ENCODE measurements around the gene ZGLP1.

ZGLP1 gene

DNA sequence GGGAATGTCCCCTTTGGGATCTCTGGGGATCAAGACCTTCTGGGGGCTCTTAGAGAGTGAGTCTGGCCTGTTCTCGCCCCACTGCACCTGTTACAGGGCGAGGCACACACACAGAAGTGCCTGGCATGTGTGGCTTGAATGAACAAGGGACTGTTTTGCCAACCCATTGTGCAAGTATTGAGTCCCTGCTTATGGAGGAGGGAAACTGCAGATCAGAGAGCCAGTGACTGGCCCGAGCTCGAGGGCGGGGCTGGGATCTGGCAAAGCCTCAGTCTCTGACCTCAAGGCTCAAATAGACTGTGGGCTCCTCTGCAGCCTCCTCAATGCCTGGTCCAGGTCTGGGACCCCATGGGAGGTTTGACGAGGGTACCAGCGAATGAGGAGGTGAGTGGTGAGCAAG lies 18.2 kb upstream of the ZGLP1 start:
- no peak for DNase-seq (ENCODE audit: low read depth, low spot score)

DNA sequence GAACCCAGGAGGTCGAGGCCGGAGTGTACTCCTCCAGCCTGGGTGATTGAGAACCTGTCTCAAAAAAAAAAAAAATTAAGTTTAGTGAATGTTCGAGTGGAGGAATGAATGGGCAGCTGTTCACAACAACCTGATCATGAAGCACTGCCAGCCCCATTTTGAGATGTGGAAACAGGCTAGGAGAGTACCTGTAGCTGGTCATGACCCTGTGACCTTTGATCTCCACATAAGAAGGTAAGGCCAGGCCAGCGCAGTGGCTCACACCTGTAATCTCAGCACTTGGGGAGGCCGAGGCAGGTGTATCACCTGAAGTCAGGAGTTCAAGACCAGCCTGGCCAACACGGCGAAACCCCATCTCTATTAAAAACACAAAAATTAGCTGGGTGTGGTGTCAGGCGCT lies 16.1 kb upstream of the ZGLP1 start:
- no peak for DNase-seq (ENCODE audit: low read depth, low spot score)

DNA sequence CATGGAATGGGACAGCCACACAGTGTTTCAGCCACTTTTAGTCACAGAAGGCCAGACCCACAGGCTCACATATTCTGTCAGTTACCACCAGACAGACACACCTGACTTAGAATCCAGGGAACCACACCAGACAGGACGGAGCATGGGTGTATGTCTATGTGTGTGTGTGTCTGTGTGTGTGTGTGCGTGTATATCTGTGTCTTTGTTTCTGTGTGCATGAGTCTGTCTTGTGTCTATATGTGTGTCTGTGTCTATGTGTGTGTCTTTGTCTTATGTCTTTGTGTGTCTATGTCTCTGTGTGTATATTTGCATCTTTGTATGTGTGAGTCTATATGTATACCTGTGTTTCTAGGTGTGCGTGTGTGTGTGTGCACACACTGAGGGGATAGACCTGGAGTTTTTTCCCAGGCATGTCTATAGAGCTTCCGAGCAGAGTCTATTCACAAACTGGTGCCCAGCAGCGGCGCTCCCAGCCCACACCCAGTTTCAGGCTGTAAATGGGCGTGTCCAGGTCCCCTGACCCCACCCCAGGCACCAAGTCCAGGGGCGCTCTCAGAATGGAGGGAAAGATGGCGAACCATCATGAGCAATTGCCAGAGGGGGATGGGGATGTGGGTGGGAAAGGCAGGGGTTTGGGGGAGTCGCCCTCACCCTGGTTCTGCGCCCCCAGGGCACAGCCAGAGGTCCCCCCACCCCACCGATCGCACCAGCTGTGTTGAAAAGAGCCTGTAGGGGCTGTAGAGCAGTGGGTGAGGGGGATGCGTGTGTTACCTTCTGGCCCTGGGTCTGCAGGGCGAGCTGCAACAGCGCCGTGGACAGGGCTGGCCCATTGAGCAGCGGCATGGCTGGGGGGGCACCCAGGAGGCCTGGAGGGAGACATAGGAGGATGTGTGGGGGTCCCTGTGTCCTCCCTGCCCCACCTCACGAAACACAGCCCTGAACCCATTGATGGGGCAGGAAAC lies 12.5 kb upstream of the ZGLP1 start:
- DNase-seq (ENCODE audit: low read depth, low spot score), result no peak

DNA sequence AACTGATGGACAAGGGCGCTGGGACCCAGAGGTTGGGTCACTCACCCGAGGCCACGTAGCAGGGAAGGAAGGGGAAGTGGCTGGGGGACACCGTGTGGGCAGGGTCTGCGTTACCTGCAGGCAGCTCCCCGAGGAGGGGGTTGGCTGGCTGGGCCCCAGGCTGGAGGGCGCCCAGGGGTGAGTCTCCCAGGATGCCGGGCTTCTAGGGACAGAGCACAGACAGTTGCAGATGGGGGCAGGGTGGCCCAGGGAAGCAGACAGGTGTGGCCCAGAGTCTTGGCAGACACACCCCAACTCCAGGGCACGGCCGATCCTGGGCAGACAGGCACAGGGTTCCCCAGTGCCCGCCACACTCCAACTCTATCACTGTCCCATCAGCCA lies 11.8 kb upstream of the ZGLP1 start:
- no peak for DNase-seq (ENCODE audit: low read depth, low spot score)

DNA sequence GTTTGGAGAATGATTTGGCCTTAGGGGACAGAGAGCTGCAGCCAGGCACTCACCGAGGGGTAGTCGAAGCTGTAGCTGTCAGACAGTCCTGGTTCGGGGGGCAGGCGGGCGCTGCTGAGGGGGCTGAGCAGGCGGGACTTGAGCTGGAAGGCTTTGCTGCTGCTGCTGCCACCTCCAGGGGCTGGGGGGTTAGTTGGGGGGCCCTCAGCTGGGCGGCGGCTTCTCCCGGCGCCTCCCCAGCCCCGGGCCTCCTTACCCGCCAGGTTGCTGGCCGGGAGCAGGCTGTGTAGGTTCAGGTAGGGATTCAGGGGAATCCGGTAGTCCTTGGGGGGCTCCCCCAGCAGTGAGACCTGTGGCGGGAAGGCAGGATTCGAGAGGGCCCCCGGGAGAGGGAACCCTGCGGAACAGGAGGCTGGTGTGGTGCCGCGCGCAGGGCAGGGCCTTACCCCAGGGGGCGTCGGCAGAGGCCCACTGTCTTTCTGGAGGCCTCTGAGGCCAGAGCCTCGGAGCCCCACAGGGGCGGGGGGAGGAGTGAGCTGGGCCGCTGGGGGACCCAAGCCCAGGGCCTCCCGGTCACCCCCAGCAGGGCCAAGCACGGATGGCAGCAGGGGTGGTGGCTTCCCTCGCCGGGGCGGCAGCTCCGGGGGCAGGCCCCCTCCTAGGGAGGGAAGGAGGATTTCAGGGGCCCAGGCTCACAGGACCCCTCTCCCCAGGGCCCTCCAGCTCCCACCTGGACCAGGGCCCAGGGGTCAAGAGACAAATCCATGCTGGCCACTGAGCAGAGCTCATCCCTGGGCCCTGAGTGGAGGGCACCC lies 11.2 kb upstream of the ZGLP1 start:
- no peak for DNase-seq (ENCODE audit: low read depth, low spot score)

DNA sequence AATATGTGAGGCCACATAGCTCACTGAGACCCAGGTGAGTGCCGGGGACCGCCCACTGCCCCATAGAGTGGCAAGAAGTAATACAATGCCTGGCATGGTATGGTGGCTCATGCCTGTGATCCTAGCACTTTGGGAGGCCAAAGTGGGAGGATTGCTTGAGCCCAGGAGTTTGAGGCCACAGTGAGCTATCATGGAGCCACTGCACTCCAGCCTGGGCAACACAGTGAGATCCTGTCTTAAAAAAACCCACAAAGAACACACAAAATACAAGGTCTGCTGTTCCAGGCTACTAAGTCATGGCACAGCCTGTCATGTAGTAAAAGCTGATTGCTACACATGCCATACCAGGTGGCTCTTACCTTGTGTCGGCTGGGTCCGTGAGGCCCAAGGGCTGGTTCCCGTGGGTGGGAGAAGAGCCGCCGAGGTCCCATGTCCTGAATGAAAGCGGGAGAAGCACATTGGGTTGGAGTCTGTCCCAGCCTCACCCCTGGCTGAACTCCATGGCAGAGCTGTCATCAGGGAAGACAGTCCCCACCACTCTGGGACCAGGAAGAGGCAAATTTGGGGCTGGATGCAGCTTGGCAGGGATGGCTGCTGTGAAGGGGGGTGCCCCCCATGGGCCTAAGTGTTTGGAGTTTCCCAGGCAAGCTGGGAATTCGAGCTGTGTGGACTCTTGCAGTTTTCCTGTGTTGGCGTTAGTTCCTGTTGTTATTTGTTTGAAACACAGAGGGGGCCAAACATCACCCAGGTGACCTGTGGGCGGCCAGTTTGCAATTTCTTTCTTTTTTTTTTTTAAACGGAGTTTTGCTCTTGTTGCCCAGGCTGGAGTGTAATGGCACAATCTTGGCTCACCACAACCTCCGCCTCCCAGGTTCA lies 9.4 kb upstream of the ZGLP1 start:
- DNase-seq (ENCODE audit: low read depth, low spot score), result no peak

DNA sequence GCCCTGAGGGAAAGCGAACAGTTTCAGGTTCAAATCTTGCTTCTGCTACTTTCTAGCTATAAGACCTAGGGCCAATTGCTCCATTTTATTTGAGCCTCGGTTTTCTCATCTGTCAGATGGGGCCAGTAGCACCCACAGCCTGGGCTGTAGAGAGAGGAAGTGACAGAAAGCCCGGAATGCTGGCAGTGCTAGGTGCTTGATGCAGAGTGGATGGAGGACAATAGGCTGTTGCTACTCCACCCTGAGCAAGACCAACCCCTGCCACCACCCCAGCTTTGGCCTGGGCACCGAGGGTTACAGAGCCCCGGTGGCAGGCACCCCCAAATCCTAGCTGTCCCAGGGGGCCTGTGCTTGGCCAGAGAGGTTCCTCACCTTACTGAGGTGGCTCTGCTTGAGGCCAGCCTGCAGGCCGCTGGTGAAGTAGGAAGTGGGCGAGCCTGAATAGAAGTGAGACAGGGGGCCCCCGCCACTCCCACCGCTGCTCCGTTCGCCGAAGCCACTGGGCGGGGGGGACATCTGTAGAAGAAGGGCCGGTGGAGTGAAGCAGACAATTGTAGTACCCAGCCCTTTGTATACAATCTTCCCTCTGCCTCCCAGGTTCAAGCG lies 8.3 kb upstream of the ZGLP1 start:
- no peak for DNase-seq (ENCODE audit: low read depth, low spot score)

DNA sequence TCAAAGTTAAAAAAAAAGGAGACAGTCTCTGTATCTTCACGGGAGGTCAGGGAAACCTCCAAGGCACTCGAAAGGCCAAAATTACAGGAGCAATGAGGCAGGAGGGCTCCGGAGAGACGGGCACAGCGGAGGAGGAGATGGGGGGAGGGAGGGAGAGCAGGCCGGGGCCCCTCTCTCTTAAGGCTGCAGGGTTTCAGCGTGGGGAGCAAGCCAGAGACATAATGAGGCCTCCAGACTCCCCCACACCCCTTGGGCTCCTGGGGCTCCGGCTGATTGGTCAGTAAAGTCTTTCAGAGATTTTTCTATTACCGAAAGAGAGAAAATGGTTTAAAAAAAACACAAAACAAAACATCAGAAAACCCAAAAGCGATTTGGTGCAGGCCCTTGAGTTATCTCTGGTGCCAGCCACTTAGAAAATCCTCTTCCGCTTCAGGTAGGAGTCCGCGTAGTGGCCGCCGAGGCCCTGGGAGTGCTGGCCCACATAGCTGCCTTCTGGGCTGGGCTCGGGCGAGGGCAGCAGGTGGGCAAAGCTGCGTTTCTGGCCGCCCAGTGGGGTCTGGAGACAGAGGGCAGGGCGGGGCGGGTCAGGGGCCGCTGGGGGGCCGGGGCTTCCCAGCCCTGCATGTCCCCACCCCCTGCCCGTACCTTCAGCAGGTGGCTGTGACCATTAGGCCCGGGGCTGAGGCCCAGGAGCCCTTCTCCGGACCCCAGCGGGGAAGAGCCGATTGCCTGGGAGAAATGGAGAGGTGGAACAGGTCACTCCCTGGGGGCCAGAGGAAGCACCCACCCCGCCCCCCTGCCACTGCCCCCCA lies 7.6 kb upstream of the ZGLP1 start:
- no peak for DNase-seq (ENCODE audit: low read depth, low spot score)

DNA sequence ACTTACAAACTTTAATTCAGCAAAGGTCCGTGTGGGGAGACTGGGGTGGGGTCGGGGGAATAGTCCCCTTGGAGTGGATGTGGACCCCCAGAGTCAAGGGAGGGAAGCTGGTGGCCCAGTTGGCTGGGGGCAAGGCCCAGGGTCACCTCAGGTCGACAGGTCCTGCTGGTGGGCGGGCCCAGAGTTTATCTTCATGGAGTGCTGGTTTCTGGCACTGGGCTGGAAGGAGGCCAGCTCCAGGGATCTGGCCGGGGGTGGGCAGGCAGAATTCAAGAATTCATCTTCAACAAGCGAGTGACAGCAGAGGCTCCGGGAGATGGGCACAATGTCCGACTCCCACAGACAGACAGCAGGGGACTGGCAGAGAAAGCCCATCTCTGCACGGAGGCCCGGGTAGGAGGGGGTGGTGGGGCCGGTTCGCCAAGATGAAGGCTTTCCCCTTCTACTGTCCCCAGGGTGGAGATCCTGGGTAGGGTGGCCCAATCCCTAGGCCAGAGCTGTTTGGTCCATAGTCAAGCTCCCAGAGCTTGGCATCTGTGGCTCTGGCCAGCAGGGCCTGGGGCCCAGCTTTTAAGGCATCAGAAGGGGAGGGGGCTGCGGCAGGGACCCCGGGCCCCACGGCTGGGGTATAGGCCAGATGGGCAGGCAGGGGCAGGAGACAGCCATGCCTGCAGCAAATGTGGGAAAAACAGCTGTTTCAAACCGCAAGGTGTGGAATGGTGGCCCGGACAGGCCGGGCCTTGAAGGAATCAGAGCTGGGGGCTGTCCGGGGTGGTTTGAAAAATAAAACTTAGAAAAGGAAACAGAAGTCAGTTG lies 6.8 kb upstream of the ZGLP1 start:
- DNase-seq (ENCODE audit: low read depth, low spot score), result no peak

DNA sequence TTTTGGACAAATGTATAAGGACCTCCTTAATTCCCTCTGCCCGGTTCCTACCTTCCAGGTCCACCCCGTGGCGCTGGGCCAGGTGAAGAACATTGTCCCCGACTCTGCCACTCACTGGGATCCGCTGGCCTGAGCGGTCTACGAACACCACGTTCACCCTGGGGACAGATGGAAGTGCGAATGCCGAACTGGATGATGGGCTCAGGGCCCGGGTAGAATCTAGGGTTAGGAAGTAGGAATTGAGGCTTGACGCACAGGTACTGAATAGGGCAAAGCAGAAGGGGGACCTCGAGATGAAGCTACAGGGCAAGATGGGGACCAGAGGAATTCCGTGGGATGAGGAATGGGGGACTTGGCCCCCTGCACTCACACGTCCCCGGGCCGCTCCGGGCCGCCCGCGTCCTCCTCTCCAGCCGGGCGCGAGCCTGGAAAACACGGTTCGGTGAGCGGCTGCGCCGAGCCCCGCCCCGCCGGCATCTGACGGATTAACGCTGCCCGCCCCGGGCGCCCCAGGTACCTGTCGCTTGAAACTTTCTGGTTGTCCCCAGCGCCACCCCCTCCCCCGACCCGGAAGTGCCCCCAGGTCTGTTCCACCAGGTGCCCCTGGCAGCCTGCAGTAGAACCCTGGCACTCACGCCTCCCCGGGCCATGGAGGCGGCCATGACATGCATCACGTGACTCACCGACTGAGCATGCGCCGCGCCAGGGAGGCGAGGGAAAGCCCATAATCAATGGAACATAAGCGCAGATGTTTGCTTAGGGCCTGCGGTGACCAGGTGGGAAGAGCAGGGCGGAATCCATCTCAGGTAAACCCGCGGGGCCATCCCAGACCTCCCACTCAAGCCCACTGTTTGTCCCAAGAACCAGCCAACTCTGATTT lies 6.0 kb upstream of the ZGLP1 start, which contains the start of gene FDX2:
Gene FDX2, minus strand, starts transcription at position 681 of the 880 bp plus-strand sequence. Its CDS starts 19 bp downstream, at position 662.
- peak; percentile 86 for DNase-seq (ENCODE audit: low read depth, low spot score)

DNA sequence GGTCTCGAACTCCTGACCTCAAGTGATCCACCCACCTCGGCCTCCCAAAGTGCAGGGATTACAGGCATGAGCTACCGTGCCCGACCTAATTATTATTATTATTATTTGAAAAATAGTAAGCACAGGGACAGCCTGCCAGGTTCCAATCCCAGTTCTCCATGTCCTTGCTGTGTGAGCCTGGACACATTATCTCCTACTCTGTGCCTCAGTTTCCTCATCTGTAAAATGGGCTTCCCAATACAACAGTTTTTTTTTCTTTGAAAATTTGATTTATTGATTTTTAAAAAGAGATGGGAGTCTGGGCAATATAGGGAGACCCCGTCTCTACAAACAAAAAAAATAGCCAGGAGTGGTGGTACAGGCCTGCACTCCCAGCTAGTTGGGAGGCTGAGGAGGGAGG lies 3.3 kb downstream of the ZGLP1 start:
- DNase-seq (ENCODE audit: low read depth, low spot score), result no peak

DNA sequence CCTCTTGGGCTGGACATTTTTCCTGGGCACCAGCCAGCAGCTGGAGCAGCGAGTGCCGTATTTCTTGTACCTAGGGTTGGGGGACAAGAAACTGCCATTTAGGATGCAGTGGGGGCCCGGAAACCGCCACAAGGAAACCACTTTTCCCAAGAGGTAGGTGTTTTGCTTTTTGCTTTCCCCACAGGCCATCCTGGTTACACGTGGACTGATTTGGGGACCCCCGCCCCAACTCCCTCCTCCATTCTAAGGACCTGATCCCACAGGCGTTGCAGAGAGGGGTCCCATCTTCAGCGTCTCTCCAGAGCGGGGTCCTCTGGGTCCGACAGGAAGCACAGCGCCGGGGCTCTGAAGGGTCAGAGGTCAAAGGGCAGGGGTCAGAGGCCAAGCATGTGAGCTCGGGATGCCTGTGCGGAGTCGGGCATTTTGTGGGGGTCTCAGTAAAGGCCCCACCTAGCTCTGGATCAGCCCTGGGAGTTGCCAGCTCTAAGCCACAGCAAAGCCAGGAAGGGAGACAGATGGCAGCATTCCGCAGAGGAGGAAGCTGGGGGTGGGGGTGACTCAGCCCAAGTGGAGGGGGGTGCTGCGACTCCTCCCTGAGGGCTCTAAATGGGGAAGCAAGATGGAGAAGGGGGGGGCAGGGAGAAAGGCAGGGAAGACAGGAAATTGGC lies 4.3 kb downstream of the ZGLP1 start:
- DNase-seq (ENCODE audit: low read depth, low spot score), result no peak

DNA sequence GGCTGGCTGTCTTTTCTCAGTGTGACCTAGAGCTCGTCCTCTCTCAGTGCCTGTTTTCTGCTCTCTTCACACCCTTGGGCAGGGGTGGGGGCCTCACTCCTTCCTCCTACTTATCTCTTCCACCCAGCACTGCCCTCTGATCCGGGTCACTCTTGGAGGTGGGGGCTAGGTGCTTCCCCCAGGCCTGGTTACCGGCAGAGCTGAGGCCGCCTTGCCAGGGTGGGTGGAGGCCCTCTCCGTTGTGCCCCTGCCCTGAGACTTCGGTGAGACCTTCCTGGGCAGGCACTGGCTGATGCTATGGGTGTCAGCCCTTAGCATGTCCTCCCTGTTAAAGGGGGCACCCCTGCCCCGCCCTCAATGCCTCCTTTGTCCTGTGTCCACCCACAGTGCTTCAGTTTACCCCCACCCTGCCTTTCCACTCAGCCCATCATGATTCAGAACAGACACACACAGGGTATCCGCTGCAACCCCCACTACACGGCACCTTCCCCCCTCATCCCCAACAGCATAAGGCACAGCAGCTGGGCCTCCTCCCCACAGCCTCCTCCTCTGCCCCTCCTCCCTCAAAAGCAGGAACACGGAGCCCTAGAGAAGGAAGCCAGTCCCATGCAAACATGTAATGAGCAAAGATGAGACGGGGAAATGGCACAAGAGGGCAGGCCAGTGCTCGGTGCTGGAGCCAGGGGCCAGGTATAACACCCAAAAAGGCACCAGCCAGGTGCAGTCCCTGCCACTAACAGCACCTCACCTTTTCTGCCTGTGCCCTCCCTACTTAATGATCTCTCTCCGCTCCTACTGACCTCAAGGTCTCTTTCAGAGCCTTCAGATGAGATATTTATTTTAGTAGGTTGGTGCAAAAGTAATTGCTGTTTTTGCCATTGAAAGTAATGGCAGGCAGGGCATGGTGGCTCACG lies 9.8 kb downstream of the ZGLP1 start:
- DNase-seq (ENCODE audit: low read depth, low spot score), result no peak

DNA sequence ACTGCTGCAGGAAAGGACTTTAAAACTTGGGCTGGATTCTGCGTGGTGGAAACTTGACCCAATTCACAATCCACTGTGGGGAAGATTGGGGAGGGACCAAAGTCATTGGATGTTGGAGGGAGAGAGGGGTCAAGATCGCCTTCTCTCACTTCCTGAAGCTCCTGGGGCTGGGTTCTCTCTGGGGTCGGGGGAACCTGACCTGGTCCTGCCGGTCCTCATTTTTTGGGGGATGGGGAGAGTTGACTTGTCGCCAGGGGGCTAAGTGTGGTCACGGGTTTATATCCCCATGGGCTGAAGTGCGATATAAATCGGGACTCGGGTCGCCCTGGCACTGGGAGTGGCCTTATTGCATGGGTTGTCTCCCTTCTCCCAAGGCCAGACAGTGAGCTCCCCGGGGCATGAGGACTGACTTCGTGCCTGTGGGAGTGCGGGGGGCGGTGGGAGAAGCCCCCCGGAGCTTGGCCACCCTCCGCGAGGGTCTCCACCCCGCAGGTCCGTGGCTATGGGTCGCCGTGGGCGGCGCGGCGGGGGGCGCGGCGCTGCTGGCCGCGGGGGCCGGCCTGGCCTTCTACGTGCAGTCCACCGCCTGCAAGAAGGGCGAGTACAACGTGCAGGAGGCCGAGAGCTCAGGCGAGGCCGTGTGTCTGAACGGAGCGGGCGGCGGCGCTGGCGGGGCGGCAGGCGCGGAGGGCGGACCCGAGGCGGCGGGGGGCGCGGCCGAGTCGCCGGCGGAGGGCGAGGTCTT lies 13.6 kb downstream of the ZGLP1 start:
- no peak for DNase-seq (ENCODE audit: low read depth, low spot score)

DNA sequence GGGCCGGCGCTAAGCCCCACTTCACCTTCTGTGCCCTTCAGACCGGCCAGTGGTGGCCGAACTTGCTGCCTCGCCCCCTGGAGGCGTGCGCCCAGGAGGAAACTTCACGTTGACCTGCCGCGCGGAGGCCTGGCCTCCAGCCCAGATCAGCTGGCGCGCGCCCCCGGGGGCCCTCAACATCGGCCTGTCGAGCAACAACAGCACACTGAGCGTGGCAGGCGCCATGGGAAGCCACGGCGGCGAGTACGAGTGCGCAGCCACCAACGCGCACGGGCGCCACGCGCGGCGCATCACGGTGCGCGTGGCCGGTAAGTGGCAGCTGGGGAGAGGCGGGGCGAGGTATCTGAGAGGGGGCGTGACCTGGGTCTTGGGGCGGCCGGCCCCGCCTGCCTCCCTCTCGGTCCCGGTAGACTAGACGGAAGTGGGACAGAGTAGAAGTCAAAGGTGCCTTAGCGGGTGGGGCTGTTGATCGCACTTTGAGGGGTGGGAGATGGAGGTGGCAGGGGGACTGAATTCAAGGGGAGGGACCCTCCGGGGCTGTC lies 14.2 kb downstream of the ZGLP1 start:
- no peak for DNase-seq (ENCODE audit: low read depth, low spot score)

DNA sequence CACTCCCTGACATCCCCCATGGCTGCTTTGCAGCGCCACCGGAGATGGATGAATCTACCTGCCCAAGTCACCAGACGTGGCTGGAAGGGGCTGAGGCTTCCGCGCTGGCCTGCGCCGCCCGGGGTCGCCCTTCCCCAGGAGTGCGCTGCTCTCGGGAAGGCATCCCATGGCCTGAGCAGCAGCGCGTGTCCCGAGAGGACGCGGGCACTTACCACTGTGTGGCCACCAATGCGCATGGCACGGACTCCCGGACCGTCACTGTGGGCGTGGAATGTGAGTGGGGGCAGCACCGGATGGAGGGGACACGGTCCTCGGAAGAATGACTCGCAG lies 15.3 kb downstream of the ZGLP1 start:
- no peak for DNase-seq (ENCODE audit: low read depth, low spot score)

Measured in activated naive CD8-positive, alpha-beta T cell treated with anti-CD3 and anti-CD28 coated beads, Interleukin-2, amount 50 U/mL, for 16 hours (primary cell).